OCI-LY1 (cell line): ENCODE results near the gene SYAP1.

Experiments used
- CTCF ChIP-seq: fragments of 200-600 bp; sonication (generic), shearing (Covaris generic); IDR thresholded peaks from 2 replicates; pipeline ENCODE4 v1.5.1; 2017; ENCODE audit warnings: mild to moderate bottlenecking, antibody characterized with exemption, low read length, moderate library complexity, mixed read lengths
- EZH2 ChIP-seq: fragments of 200-600 bp; sonication (generic), shearing (Covaris generic); IDR thresholded peaks from 2 replicates; pipeline ENCODE4 v1.8.0; 2017; ENCODE audit warnings: borderline replicate concordance, mixed run types, mild to moderate bottlenecking, antibody characterized with exemption, low read length, moderate library complexity, mixed read lengths

DNA sequence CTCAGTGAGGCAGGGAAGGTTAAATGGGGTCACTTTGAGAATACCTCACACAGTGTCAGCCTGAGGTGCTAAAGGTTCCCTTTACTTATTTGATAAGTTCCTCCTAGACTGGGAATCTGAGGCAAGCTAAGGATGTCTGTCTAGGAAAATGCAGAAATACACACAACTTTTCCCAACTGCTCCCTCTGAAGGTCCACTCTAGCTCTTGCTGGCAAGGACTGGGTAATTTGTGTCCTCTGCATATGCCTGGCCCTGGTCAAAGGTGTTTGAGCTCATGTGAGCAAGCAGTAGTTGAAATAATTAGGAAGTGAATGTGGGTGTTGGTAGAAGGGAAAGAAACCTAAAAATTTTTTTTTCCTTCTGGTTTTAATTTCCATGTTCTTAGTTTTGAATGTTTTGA, 88.1 kb downstream of the SYAP1 start:
- TF ChIP-seq CTCF (no peak), EZH2 (no peak)
